Measurements from ENCODE around the gene ADAP1.

Gene ADAP1

DNA sequence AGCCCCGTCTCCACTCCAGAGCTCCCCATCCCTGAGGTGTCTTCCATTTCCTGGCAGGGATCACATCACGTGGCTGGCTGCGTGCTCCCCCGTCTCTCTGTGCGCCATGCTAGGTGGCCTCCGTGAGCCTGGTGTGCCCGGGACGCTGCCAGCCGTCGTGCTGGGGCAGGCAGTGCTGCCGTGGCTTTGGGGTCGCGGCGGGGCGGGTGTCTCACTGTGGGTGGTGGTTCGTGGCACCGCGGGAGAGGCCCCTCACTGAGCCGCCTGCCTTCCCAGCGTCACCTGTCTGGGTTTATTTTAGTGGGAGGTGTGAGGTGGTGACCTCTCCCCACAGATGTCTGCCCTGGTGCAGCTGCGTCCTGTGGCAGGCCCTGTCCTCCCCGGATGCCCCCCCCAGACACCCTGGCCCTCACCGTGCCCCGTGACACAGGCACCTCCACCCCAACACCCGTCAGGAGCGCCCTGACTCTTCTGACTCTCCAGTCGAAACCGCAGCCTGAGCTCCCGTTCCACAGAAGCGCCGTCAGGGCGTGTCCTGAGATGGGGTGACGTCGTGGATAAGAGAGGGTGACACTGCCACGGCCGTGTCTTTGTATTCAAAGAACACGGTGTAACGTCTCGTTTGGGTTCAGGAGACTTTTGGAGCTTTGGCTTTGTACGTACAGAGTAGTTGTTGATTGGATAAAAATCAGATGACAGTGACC, 60.2 kb downstream of the ADAP1 start:
- DNase-seq (ENCODE audit: low read depth), result no peak

DNA sequence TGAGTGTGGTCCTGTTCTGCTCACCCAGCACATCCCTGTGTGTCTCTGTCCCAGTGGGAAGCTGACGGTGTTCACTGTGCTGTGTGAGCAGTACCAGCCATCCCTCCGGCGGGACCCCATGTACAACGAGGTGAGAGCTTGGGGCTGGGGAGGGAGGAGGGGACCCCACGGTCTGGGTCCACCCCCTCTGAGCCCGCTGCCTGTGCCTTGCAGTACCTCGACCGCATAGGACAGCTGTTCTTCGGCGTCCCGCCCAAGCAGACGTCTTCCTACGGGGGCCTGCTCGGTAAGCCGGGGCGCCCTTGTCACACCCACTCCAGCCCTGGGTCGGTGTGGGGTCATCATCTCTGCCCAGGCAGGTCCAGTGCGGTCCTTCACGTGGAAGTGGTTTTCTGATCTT, 60.8 kb downstream of the ADAP1 start:
- DNase-seq (ENCODE audit: low read depth), result no peak

DNA sequence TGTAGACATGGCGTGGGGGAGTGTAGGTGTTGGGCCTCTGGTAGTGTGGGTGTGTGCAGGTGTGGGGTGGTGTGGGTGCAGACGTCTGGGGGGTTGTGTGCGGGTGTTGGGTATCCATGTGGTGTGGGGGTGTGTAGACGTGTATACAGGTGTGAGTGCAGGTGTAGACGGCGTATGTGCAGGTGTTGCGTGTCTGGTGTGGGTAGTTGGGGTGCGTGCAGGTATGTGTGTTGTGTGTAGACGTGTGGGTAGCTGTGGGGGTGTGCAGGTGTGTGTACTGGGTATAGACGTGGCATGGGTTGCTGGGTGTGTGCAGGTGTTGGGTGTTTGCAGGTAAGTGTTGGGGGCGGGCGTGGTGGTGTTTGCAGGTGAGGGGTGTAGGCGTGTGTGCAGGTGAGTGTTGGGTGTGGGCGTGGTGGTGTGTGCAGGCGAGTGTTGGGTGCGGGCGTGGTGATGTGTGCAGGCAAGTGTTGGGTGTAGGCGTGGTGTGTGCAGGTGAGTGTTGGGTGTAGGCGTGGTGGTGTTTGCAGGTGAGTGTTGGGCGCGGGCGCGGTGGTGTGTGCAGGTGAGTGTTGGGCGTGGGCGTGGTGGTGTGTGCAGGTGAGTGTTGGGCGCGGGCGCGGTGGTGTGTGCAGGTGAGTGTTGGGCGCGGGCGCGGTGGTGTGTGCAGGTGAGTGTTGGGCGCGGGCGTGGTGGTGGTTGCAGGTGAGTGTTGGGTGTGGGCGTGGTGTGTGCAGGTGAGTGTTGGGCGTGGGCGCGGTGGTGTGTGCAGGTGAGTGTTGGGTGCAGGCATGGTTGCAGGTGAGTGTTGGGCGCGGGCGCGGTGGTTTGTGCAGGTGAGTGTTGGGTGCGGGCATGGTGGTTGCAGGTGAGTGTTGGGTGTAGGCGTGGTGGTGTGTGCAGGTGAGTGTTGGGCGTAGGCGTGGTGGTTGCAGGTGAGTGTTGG, 61.6 kb downstream of the ADAP1 start:
- DNase-seq (ENCODE audit: low read depth), result no peak

DNA sequence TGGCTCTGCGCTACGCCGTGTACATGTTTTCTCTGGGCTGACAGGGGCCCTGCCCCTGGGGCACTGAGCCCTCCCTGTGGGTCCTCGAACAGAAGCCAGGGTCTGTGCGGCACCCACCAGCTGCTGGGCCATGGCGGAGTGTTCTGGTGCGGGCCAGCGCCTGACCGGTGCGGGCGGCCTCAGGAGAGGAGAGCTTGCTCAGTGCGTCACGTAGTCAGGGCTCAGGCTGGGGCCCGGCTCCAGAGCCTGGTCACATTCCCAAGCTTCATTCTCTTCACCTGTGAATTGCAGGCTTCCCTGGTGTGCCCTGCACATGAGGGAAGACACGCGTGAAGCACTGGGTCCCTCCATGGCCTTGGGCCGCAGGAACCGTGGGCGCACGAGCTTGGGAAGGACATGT, 62.7 kb downstream of the ADAP1 start:
- no peak for DNase-seq (ENCODE audit: low read depth)

DNA sequence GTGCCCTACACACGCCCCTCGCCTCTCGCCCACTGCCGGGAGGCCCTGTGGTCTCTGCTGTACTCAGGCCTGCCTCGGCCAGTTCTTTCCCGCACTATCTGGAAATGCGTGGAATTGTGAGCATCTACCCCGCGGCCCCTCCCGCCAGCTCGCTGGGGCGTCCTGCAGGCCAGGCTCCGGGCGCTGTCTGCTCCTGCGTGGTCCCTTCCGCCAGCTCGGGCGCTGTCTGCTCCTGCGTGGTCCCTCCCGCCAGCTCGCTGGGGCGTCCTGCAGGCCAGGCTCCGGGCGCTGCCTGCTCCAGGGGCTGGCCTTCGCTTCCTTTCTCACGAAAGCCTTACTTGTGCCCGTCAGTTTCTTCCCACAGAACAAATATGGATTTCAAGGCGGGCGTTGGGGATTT, 63.2 kb downstream of the ADAP1 start:
- no peak for DNase-seq (ENCODE audit: low read depth)

DNA sequence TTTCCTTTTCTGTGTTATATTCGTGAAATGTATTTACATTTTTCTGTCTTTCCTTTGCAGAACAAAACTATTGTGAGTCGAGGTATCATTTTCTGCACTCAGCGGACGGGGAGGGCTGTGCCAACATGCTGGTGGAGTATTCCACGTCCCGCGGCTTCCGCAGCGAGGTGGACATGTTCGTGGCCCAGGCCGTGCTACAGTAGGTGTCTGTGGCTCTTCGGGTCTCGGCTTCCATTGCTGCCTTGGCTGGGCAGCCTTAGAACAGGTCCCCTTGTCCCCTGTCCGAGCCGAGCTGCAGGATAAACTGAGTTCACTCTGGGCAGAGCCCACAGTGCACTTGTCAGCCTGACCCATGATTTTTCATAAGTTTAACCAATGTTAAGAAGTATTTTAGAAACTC, 63.6 kb downstream of the ADAP1 start:
- DNase-seq (ENCODE audit: low read depth), result no peak

DNA sequence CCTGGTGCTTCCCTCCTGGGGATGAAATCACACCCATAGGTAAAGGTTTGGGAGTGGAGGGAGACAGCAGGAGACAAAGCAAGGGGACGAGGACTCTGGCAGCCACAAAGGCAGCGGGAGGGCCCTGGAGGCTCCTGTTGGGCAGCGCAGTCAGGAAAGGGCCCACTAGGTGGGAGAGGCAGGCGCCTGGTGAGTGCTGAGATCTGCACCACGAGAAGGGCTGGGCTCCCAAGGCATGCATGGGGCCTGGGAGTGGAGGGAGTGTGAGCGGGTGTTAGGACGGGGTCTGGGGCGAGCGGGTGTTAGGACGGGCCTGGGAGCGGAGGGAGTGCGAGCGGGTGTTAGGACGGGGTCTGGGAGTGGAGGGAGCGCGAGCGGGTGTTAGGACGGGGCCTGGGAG, 65.1 kb downstream of the ADAP1 start:
- no peak for DNase-seq (ENCODE audit: low read depth)

DNA sequence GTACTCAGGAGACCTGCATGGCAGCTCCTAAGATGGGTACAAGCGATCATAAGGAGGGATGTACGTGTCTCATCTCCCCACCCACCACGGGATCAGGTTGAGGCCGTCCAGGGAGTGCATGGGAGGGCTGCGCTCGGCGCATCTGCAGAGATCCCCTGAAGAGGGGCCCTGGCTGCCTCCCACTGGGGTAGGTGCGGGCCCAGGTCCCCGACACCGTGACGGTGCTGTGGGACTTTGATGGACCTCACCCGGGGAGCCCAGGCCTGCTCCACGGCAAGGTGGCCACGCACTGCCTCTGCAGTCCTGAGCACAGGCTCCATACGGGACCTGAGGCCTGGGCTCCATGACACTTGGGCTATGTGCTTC, 65.5 kb downstream of the ADAP1 start:
- no peak for DNase-seq (ENCODE audit: low read depth)

DNA sequence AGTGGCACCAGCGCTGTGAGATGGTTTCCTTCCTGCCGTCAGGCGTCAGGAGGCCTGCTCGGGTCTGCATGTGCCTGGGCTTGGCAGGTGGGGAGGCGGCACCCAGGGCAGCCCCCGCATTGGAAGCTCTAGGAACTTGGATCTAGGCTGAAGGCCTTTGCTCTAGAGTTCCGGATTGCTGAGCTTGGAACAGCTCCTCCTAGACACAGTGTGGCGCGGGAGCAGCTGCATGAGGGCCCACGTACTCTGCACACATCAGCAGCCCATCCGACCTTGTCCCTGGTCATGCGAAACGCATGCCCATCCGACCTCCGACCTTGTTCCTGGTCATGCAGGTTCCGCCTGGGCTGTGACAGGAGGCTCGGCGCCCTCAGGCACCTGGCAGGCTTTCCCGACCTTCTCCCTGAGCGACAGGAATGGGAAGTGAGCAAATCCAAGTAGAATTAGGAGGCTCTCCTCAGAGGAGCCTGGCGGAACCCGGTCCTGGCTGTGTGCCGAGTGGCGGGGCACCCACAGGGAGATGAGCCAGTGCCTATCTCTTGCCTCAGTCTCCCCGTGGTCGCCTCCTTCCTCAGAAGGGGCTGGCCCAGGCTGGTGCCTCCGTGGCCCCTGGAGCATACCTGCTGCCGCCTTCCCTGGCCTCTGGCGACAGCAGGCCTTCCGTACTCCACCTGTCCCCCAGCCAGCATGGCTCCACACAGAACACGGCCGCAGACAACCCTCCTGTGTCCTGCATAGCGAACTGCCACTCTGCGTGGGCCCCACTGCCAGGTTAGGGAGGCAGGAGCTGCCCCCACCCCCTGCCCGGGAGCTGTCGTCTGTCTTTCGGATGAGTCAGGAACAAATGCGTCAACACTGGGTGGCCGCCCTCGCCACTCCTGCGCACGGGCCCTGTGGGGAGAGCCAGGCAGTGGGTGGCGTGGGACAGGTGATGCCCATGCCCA, 66.1 kb downstream of the ADAP1 start:
- no peak for DNase-seq (ENCODE audit: low read depth)

DNA sequence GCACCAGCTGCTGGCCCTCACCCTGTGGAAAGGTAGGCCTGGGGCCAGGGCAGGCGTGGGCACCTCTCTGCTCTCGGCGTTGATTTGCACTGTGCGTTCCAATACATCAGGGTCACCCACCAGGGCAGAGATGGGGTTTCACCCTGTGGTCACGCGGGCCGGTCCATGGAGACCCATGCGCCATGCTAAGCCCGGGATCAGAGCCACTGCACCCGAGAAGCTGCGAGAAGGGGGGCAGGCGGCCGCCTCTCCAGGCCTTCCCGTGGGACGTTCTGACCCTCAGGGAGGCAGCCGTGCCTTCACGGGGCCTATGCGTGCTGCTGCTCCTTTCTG, 67.0 kb downstream of the ADAP1 start:
- no peak for DNase-seq (ENCODE audit: low read depth)

DNA sequence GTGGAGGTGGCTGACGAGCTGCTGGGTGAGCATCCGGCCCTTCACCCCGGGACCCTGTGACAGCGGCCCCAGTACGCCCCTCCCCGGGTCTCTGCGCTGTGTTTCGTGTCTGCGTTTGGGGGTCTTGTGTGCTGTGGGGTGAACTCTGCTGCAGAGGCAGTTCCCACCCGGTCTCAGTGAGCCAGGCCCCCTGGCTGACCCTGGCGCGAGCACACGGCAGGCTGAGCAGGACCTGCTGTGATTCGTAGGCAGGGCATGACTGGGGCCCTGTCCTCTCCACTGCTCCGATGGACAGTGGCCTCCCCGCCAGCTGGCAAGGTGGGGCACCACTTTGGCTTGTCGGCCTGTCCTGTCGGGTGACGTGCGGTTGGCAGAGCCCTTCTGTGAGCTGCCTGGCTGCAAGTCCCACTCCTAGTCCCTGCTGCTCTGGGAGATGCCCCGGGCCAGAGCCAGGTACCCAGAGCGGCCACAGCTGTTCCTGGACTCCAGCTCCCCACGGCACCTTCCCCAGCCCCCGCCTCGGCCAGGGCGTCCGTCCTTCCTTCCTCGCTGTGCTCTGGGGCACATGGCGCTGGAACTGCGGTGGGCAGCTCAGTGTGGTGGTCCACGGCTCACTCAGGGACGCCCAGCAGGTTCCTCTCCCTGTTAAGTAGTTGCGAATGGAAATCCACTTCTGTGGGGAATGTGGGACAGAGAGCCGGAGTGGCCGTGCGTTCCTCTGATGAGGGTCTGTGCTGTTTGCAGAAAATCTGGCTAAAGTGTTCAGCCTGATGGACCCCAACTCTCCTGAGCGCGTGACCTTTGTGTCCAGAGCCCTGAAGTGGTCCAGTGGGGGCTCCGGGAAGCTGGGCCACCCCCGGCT, 67.6 kb downstream of the ADAP1 start:
- DNase-seq (ENCODE audit: low read depth), result no peak

DNA sequence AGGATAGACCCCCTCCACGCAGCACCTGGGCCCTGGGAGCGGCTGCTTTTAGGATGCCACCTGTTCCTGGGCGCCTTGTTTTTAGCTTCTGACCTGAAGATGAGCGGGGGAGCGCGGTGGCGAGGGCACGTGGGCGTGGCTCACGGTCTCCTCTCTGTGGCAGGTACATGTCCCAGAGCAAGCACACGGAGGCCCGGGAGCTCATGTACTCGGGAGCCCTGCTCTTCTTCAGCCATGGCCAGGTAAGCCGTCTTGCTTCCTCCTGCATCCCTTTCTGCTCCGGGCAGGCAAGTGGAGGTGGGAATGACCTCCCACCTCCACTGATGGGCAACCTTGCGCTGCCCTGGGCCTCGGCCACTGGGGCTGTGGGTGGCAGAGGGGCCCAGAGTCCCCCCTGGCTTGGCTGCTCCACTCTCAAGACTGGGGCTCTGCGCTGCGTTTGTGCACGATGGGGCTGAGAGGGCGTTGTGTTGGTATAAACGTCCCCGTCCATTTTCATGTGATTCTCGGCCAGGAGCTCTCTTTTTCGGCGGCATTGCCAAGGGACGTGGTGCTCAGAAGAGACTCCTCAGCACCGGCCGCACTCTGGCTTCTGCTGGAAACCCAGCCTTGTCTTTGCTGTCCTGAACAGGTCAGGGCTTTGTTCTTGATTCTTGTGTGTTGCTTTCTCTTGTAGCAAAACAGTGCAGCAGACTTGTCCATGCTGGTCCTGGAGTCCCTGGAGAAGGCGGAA, 68.4 kb downstream of the ADAP1 start:
- DNase-seq (ENCODE audit: low read depth), result no peak

DNA sequence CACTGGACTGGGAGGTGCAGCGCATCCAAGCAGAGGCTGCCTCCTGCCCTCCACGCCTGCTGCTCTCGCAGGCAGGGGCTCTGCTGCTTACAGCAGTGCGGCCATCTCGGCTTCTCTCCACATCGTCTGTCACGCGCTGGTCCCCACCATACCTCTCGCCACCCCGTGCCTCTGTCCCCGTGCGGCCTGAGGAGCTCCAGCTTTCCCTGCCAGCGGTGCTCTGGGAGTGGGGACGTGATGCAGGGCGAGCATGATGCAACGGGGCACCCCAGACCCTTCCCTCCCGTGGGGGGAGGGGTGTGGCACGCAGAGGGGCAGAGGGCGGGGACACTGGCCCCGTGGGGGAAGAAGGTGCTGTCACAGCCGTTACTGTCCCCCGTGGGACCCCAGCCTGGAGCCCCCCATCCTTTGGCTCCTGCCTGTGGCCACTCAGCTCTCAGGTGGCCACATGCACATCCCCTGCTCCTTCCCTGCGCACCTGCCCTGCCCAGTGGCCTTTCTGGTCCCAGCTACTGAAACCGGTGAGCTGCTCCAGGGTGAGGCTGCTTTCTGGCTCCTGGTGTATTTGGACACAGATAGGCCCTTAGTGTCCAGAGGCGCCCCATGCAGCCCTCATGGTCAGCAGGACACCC, 69.1 kb downstream of the ADAP1 start:
- DNase-seq (ENCODE audit: low read depth), result no peak

DNA sequence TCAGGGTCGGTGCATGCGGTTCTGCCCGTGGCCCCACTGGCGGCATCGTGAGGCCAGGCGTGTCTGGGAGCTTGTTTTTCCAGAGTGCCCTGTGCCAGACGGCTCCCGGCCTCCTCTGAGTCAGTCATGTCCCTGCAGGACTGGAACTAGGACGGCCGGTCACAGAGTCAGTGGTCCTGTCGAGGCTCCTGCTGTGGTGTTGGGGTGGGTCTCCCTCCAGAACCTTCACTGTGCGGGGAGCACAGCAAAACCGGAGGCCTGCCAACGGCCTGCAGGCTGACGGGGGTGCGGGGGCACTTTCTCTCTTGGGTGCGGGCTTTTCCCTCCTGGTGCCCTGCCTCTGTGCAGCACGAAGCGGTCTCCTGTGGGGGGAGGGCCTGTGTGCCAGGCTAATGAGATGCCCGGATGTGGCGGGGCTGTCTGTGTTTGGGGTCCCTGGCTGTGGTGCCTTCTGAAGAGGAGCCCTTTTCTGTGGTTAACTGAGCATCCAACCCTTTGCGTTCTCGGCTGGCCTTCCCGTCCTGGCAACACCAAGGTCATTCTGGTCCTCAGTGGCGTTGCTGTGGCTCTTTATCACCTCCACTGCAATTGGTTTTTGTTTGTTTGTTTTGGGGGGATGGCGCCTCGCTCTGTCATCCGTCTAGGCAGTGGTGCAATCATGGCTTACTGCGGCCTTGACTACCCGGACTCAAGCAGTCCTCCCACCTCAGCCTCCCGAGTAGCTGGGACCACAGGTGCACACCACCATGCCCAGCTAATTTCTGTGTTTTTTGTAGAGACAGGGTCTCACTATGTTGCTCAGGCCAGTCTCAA, 70.1 kb downstream of the ADAP1 start:
- no peak for DNase-seq (ENCODE audit: low read depth)

DNA sequence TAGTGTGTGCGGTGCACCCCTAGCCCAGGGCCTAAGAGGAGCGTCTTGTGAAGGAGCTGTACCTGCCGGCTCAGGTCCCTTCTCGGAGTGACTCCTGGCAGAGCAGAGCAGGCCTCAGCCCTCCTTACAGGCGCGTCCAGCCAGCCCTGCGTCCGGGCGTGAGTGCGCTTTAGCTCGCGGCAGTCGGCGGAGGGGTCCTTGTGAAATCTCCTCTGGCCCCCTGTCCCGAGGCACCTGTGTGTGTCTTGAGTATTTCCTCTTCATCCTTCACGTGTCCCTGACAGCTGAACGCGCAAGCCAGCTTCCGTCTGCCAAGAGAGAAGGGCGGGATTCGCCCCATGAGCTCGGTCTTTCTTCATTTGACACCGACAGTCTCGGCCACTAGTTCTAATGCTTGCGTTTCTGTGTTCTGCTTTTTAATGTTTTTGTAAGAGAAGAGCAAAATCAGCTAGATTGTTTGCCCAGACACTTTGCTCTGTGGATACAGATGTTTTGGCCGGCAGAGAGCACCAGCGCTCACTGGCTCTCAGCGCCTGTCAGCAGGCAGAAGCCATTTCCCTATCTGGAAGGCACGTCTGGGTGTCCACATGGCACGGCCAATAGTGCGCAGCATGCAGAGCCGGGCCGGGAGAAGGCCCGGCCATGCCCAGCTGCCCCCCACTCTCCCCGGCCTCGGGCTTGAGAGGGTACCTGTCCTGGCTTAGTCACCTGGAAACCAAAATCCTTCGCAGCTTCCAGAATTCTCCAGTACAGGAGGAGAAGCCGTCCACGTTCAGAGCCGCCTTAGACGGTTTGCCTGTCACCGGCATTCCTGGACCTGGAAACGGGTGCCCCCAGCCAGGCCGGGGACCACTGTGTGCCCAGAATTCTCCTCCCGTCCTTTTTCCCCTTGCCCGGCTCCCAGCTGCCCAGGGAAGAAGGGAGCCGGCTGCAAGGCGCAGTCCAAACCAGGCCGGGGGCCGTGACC, 71.1 kb downstream of the ADAP1 start:
- DNase-seq (ENCODE audit: low read depth), result no peak

DNA sequence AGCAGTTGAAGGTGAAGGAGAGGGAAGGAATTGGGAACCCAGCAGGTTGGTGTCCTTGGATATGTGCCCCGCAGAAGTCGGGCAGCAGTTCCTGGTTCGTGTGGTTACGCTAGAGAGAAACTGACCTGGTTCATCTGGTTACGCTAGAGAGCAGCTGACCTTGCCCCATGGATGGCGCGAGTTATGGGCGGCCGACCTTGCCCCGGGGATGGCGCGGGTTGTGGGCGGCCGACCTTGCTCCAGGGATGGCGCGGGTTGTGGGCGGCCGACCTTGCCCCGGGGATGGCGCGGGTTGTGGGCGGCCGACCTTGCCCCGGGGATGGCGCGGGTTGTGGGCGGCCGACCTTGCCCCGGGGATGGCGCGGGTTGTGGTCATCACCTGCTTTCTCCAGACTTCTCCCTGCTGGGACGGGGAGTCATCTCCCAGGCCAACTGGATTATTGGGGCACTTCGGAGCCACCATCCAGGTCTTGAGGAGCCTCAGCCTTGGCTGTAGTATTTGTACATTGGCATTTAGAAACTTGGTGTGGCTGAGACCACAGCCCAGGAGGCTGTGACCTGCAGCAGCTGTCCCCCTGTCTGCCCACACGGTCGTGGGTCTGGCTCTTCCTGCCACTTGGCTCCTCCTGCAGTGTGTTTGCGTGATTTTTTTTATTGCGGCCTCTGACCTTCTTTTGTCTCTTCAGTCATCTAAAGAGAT, 72.0 kb downstream of the ADAP1 start:
- DNase-seq (ENCODE audit: low read depth), result no peak

DNA sequence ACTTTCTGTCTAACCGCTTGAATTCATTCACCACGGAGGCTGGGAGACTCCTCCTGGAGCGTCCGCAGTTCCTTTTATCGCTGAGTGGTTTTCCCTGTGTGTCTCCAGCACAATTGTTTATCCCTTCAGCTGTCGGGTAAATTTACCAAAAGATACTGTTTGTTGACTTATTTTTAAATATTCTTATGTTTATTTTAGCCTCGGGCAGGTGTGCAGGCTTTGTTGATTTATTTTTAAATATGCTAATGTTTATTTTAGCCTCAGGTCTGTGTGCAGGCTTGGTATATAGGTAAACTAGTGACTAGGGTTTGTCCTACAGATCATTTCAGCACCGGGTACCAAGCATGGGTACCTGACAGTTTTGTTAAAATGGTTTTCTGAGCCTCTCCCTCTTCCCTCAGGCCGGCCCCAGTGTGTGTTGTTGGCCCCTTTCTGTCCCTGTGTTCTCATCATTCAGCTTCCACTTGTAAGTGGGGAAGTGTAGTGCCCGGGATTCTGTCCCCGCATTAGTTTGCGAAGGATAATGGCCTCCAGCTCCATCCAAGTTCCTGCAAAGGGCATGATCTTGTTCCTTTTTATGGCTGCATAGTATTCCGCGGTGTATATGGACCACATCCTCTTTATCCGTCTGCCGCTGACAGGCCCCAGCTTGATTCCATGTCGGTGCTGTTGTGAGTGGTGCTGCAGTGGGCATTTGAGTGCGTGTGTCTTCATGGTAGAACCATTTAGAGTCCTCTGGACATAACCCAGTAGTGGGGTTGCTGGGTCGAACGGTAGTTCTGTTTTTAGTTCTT, 72.8 kb downstream of the ADAP1 start:
- no peak for DNase-seq (ENCODE audit: low read depth)
